Mesenchymal stem cell (in vitro differentiated cells and primary cell): Measurements from ENCODE around the gene IFNG-AS1.
A peak's percentile ranks its signal among the peaks of the same experiment; 100 is the strongest.

Source experiments
- DNase-seq: peaks from one replicate; pipeline ENCODE4 v3.0.0-alpha.2; 2013
- H2AFZ ChIP-seq: one replicate; pipeline ENCODE4 v1.6.1; 2013; ENCODE audit warnings: low read depth, mild to moderate bottlenecking, control low read depth, inconsistent platforms, low read length, moderate library complexity
- H2AK5ac ChIP-seq: 2 replicates; pipeline ENCODE4 v1.6.1; 2013; ENCODE audit warnings: low read length, moderate library complexity, mild to moderate bottlenecking, inconsistent platforms; ENCODE audit not compliant: severe bottlenecking
- H2BK120ac ChIP-seq: one replicate; pipeline ENCODE4 v1.6.1; 2013; ENCODE audit warnings: low read depth, mild to moderate bottlenecking, inconsistent platforms, low read length, moderate library complexity
- H2BK12ac ChIP-seq, 2 experiments: one replicate each; pipeline ENCODE4 v1.6.1; 2013; ENCODE audit warnings: inconsistent platforms in 2 of 2, low read length in 2 of 2, mild to moderate bottlenecking in 2 of 2, moderate library complexity in 2 of 2, control low read depth in 1 of 2
- H2BK15ac ChIP-seq: one replicate; pipeline ENCODE4 v1.6.1; 2013; ENCODE audit warnings: mild to moderate bottlenecking, low read depth, inconsistent platforms; ENCODE audit not compliant: poor library complexity, severe bottlenecking
- H2BK5ac ChIP-seq: 2 replicates; pipeline ENCODE4 v1.6.1; 2013; ENCODE audit warnings: low read depth, mild to moderate bottlenecking, low read length, control low read depth, inconsistent platforms; ENCODE audit not compliant: poor library complexity, severe bottlenecking
- H3K14ac ChIP-seq, 2 experiments: one replicate each; pipeline ENCODE4 v1.6.1; 2013; ENCODE audit warnings: inconsistent platforms in 2 of 2, low read length in 2 of 2, control low read depth in 1 of 2, mild to moderate bottlenecking in 1 of 2, moderate library complexity in 1 of 2
- H3K18ac ChIP-seq, 2 experiments: one replicate each; pipeline ENCODE4 v1.6.1; 2013; ENCODE audit warnings: inconsistent platforms in 2 of 2, low read length in 2 of 2, control low read depth in 1 of 2, low read depth in 1 of 2, mild to moderate bottlenecking in 1 of 2
- H3K23ac ChIP-seq, 2 experiments: one replicate each; pipeline ENCODE4 v1.6.1; 2013; ENCODE audit warnings: inconsistent platforms in 2 of 2, low read length in 2 of 2, mild to moderate bottlenecking in 2 of 2, moderate library complexity in 2 of 2, control low read depth in 1 of 2
- H3K27ac ChIP-seq: 2 replicates; pipeline ENCODE4 v1.5.1; 2013; ENCODE audit warnings: mild to moderate bottlenecking, moderate library complexity, low read length, control low read depth, inconsistent platforms; ENCODE audit not compliant: poor library complexity, severe bottlenecking
- H3K27me3 ChIP-seq, 2 experiments: 2 replicates each; pipeline versions ENCODE4 v1.6.1 to v1.7.0; 2013; ENCODE audit warnings: low read length in 2 of 2, mild to moderate bottlenecking in 2 of 2, moderate library complexity in 2 of 2, control low read depth in 1 of 2, inconsistent platforms in 1 of 2; ENCODE audit not compliant: control insufficient read depth in 1 of 2, insufficient read depth in 1 of 2
- H3K36me3 ChIP-seq, 2 experiments: 2 replicates each; pipeline versions ENCODE4 v1.6.1 to v1.7.0; 2013; ENCODE audit warnings: low read length in 2 of 2, control low read depth in 1 of 2, inconsistent platforms in 1 of 2, low read depth in 1 of 2, mild to moderate bottlenecking in 1 of 2; ENCODE audit not compliant: insufficient read depth in 2 of 2, control insufficient read depth in 1 of 2
- H3K4ac ChIP-seq, 2 experiments: one replicate each; pipeline ENCODE4 v1.6.1; 2013; ENCODE audit warnings: inconsistent platforms in 2 of 2, low read length in 2 of 2, mild to moderate bottlenecking in 2 of 2, moderate library complexity in 2 of 2, control low read depth in 1 of 2, low read depth in 1 of 2
- H3K4me1 ChIP-seq: 2 replicates; pipeline ENCODE4 v1.6.1; 2013; ENCODE audit warnings: low read depth, low read length, control low read depth; ENCODE audit not compliant: control insufficient read depth, insufficient read depth
- H3K4me2 ChIP-seq: 2 replicates; pipeline ENCODE4 v1.6.1; 2013; ENCODE audit warnings: low read length, mild to moderate bottlenecking, inconsistent platforms; ENCODE audit not compliant: poor library complexity, severe bottlenecking
- H3K4me3 ChIP-seq, 2 experiments: 2 replicates each; pipeline versions ENCODE4 v1.5.1 to v1.7.0; 2013; ENCODE audit warnings: low read length in 2 of 2, mild to moderate bottlenecking in 2 of 2, control low read depth in 1 of 2, low read depth in 1 of 2; ENCODE audit not compliant: insufficient read depth in 1 of 2
- H3K79me1 ChIP-seq: replicated peaks from 2 replicates; pipeline ENCODE4 v1.6.1; 2013; ENCODE audit warnings: mild to moderate bottlenecking, control low read depth, low read length, inconsistent platforms; ENCODE audit not compliant: poor library complexity, severe bottlenecking
- H3K9ac ChIP-seq: 2 replicates; pipeline ENCODE4 v1.7.0; 2013; ENCODE audit warnings: mild to moderate bottlenecking, low read length, moderate library complexity
- H3K9me3 ChIP-seq: 2 replicates; pipeline ENCODE4 v1.7.0; 2013; ENCODE audit warnings: mild to moderate bottlenecking, low read length; ENCODE audit not compliant: control insufficient read depth
- H4K8ac ChIP-seq: one replicate; pipeline ENCODE4 v1.6.1; 2013; ENCODE audit warnings: inconsistent platforms, mild to moderate bottlenecking, low read length, moderate library complexity
- H4K91ac ChIP-seq: one replicate; pipeline ENCODE4 v1.6.1; 2013; ENCODE audit warnings: mild to moderate bottlenecking, low read length, inconsistent platforms
- WGBS: methylation state at CpG from one replicate; pipeline ENCODE4 v1.1.7; 2013; ENCODE audit warnings: mixed read lengths; 5-methylcytosine and 5-hydroxymethylcytosine counted together

The IFNG-AS1 gene

GRCh38 chr12:68037616-68038255 lies 48.5 kb downstream of the IFNG-AS1 start:
- no peak overlapping the region for H2BK15ac ChIP-seq
- no peak overlapping the region for H4K8ac ChIP-seq
- H3K36me3 ChIP-seq = no peaks in the 10 kb centered on the region
- H3K14ac ChIP-seq = no peak overlapping the region
- no peak overlapping the region for H3K23ac ChIP-seq
- H2BK5ac ChIP-seq = no peak overlapping the region
- H4K91ac ChIP-seq = no peak overlapping the region
- H3K18ac ChIP-seq = no peak overlapping the region
- H3K79me1 ChIP-seq = no peaks in the 10 kb centered on the region
- H3K9ac ChIP-seq = no peak overlapping the region
- peaks cover 0 to 10% of the 10 kb centered on the region in 2 experiments for H3K27me3 ChIP-seq
- no peak overlapping the region for H3K4me3 ChIP-seq
- H3K4ac ChIP-seq = no peak overlapping the region
- no peak overlapping the region for H2AK5ac ChIP-seq
- H2BK12ac ChIP-seq = no peak overlapping the region
- H3K27ac ChIP-seq = no peak overlapping the region
- no peaks in the 10 kb centered on the region for H3K9me3 ChIP-seq
- H2AFZ ChIP-seq = no peak overlapping the region
- no peak for DNase-seq
- no peak overlapping the region for H3K4me2 ChIP-seq
- H2BK120ac ChIP-seq = no peak overlapping the region
- H3K4me1 ChIP-seq = peaks cover 6% of the 10 kb centered on the region

GRCh38 chr12:68038650-68039049 lies 49.4 kb downstream of the IFNG-AS1 start:
- Histone ChIP-seq H3K18ac (no peak overlapping the region), H3K4me3 (no peak overlapping the region), H3K27me3 (peaks cover 0 to 10% of the 10 kb centered on the region in 2 experiments), H2BK120ac (no peak overlapping the region), H3K4me2 (no peak overlapping the region), H2BK5ac (no peak overlapping the region), H3K23ac (no peak overlapping the region), H3K27ac (no peak overlapping the region), H3K9me3 (no peaks in the 10 kb centered on the region), H3K79me1 (no peaks in the 10 kb centered on the region), H2BK12ac (no peak overlapping the region), H2BK15ac (no peak overlapping the region), H3K4me1 (peaks cover 9% of the 10 kb centered on the region), H4K91ac (no peak overlapping the region), H3K14ac (no peak overlapping the region), H3K36me3 (no peaks in the 10 kb centered on the region), H3K4ac (no peak overlapping the region), H2AK5ac (no peak overlapping the region), H2AFZ (no peak overlapping the region), H4K8ac (no peak overlapping the region), H3K9ac (no peak overlapping the region)
- DNase-seq = no peak
- WGBS = 81% methylated on average over 3 of the region's 3 CpGs

- H4K91ac ChIP-seq = no peak overlapping the region
- peaks cover 0 to 6% of the 10 kb centered on the region in 2 experiments for H3K27me3 ChIP-seq
- H2BK15ac ChIP-seq = no peak overlapping the region
- peak; percentile 76 for DNase-seq
- H3K9ac ChIP-seq = peak overlapping the region; percentile 47
- no peak overlapping the region for H3K27ac ChIP-seq
- no peak overlapping the region for H3K14ac ChIP-seq
- H2BK12ac ChIP-seq = peak overlapping the region in 1 of 2 experiments; percentile 80
- H3K4me1 ChIP-seq = peaks cover 9% of the 10 kb centered on the region
- no peak overlapping the region for H2BK120ac ChIP-seq
- H2AFZ ChIP-seq = peak overlapping the region; percentile 18
- no peak overlapping the region for H3K4ac ChIP-seq
- H2AK5ac ChIP-seq = no peak overlapping the region
- H4K8ac ChIP-seq = peak overlapping the region; percentile 12
- H3K4me2 ChIP-seq = no peak overlapping the region
- H3K36me3 ChIP-seq = no peaks in the 10 kb centered on the region
- no peak overlapping the region for H2BK5ac ChIP-seq
- H3K9me3 ChIP-seq = no peaks in the 10 kb centered on the region
- H3K23ac ChIP-seq = no peak overlapping the region
- no peak overlapping the region for H3K4me3 ChIP-seq
- 26% methylated on average over 5 of the region's 6 CpGs for WGBS
- no peaks in the 10 kb centered on the region for H3K79me1 ChIP-seq
- peak overlapping the region in 1 of 2 experiments; percentile 61 for H3K18ac ChIP-seq
These were observed 51.3 kb downstream of the IFNG-AS1 start for GRCh38 chr12:68040450-68041075.

GRCh38 chr12:68042212-68042699 lies 53.0 kb downstream of the IFNG-AS1 start:
- Histone ChIP-seq H2AK5ac (peak overlapping the region; percentile 86), H3K4ac (no peak overlapping the region)
- 80% methylated on average over 6 of the region's 6 CpGs for WGBS

More at GRCh38 chr12:68042212-68042699, 53.0 kb downstream of the IFNG-AS1 start:
- H2BK5ac ChIP-seq = peak overlapping the region; percentile 63
- no peak overlapping the region for H3K4me3 ChIP-seq
- H3K4me2 ChIP-seq = no peak overlapping the region
- H2BK15ac ChIP-seq = no peak overlapping the region
- no peaks in the 10 kb centered on the region for H3K36me3 ChIP-seq
- no peak overlapping the region for H3K23ac ChIP-seq
- H3K9ac ChIP-seq = peak overlapping the region; percentile 12
- no peaks in the 10 kb centered on the region for H3K79me1 ChIP-seq
- H4K91ac ChIP-seq = peak overlapping the region; percentile 9
- H2BK12ac ChIP-seq = peak overlapping the region; percentile 61 to 73
- H2BK120ac ChIP-seq = no peak overlapping the region
- peak overlapping the region; percentile 35 for H4K8ac ChIP-seq
- peaks cover 9% of the 10 kb centered on the region for H3K4me1 ChIP-seq
- H2AFZ ChIP-seq = no peak overlapping the region
- DNase-seq = peak; percentile 4
- no peaks in the 10 kb centered on the region for H3K27me3 ChIP-seq
- no peaks in the 10 kb centered on the region for H3K9me3 ChIP-seq
- H3K27ac ChIP-seq = no peak overlapping the region
- H3K14ac ChIP-seq = no peak overlapping the region
- peak overlapping the region in 1 of 2 experiments; percentile 58 for H3K18ac ChIP-seq
